ENCODE data around the gene HS3ST4.

HS3ST4 gene

DNA sequence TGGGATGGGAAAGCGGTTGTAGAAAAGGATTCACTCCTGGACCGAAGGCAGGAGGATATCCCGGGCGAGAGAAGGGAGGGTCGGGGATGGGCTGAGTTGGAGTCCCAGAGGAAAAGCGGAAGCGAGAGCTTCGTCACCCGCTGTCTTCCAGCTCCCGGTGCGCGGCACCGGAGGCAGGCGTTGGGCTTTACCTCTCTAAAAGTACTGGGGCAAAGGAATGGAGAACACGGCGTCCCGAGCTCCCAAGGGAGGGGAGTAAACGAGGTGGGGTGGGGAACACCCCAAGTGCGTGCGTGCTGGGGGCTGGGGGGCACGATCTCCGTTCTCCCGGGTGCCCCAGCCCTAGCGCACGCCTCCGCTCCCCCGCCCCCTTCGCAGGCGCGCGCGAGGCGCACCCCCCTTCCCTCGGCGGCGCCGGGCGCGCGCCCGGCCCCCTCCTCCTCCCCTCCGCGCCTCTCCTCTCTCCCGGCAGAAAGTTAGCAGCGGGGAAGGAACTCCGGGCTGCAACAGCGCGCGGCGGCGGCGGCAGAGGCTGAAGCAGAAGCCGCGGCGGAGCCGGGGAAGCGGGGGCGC, at the start of gene HS3ST4:
Gene HS3ST4 (plus strand): TSS at position 441 of the 573 bp plus-strand sequence.
- no peak within 1 kb of the TSS for H3K4me2 ChIP-seq (ENCODE audit: insufficient read depth, low read length)
- H3K36me3 ChIP-seq (ENCODE audit: insufficient read depth, low read length): no peaks in the 10 kb centered on the region
- no peak within 1 kb of the TSS for H3K27ac ChIP-seq (ENCODE audit: low read length)
- no peaks in the 10 kb centered on the region for H3K4me1 ChIP-seq (ENCODE audit: insufficient read depth, low read length)
- H3K4me3 ChIP-seq (ENCODE audit: low read depth in 1 of 2, low read length in 2 of 2): no peak within 1 kb of the TSS
- peaks cover 5% of the 10 kb centered on the region for H3K27me3 ChIP-seq (ENCODE audit: insufficient read depth, low read length, poor library complexity)
- DNase-seq (no peak), ATAC-seq (ENCODE audit: insufficient read depth, low read depth) (no peak)
- H4K20me1 ChIP-seq (ENCODE audit: insufficient read depth, low read length): no peaks in the 10 kb centered on the region
- no peak within 1 kb of the TSS for H3K9ac ChIP-seq (ENCODE audit: low read depth, low read length)
- TF ChIP-seq, protein P1, sequence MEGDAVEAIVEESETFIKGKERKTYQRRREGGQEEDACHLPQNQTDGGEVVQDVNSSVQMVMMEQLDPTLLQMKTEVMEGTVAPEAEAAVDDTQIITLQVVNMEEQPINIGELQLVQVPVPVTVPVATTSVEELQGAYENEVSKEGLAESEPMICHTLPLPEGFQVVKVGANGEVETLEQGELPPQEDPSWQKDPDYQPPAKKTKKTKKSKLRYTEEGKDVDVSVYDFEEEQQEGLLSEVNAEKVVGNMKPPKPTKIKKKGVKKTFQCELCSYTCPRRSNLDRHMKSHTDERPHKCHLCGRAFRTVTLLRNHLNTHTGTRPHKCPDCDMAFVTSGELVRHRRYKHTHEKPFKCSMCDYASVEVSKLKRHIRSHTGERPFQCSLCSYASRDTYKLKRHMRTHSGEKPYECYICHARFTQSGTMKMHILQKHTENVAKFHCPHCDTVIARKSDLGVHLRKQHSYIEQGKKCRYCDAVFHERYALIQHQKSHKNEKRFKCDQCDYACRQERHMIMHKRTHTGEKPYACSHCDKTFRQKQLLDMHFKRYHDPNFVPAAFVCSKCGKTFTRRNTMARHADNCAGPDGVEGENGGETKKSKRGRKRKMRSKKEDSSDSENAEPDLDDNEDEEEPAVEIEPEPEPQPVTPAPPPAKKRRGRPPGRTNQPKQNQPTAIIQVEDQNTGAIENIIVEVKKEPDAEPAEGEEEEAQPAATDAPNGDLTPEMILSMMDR (IDR thresholded peaks at IDR 0.05; ENCODE audit: borderline replicate concordance, extremely low read depth, low read length, poor library complexity, severe bottlenecking): no peak
- TF ChIP-seq EZH2 (IDR thresholded peaks at IDR 0.05; ENCODE audit: borderline replicate concordance, low read depth, low read length, severe bottlenecking): no peak
- H2AFZ ChIP-seq (ENCODE audit: low read depth, low read length): no peak within 1 kb of the TSS
- no peaks in the 10 kb centered on the region for H3K79me2 ChIP-seq (ENCODE audit: insufficient read depth, low read length)
- H3K9me3 ChIP-seq (ENCODE audit: insufficient read depth, low read length, severe bottlenecking): no peaks in the 10 kb centered on the region

DNA sequence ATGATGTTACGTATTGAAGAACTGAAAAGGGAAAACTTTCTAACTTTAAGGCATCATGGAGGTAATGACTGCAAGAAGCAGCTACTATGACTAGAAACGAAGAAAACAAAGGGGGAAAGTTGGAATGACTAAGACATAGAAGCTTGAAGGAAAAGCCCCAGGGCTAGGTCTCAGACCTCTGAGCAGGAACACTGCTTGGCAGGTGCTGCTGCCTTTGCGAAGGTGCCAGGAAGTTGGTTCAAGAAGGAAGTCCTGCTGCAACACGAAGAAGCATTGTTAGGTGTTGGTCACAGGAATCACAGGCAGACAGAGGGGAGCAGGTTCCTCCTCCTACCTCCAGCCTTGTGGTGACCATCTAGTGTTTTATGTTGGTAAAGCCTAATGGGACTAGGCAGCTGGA, 48.1 kb upstream of the HS3ST4 start:
- H3K9me3 ChIP-seq (ENCODE audit: insufficient read depth, low read length, severe bottlenecking): peaks cover 2% of the 10 kb centered on the region
- H3K4me1 ChIP-seq (ENCODE audit: insufficient read depth, low read length): no peaks in the 10 kb centered on the region
- no peaks in the 10 kb centered on the region for H3K36me3 ChIP-seq (ENCODE audit: insufficient read depth, low read length)
- no peak overlapping the region for H3K4me3 ChIP-seq (ENCODE audit: low read depth in 1 of 2, low read length in 2 of 2)
- DNase-seq (no peak), ATAC-seq (ENCODE audit: insufficient read depth, low read depth) (no peak)
- no peaks in the 10 kb centered on the region for H3K27me3 ChIP-seq (ENCODE audit: insufficient read depth, low read length, poor library complexity)
- TF ChIP-seq EZH2 (IDR thresholded peaks at IDR 0.05; ENCODE audit: borderline replicate concordance, low read depth, low read length, severe bottlenecking): no peak
- no peak overlapping the region for H3K27ac ChIP-seq (ENCODE audit: low read length)
- no peak overlapping the region for H2AFZ ChIP-seq (ENCODE audit: low read depth, low read length)
- H4K20me1 ChIP-seq (ENCODE audit: insufficient read depth, low read length): no peaks in the 10 kb centered on the region
- no peak overlapping the region for H3K9ac ChIP-seq (ENCODE audit: low read depth, low read length)
- no peaks in the 10 kb centered on the region for H3K79me2 ChIP-seq (ENCODE audit: insufficient read depth, low read length)
- no peak overlapping the region for H3K4me2 ChIP-seq (ENCODE audit: insufficient read depth, low read length)

DNA sequence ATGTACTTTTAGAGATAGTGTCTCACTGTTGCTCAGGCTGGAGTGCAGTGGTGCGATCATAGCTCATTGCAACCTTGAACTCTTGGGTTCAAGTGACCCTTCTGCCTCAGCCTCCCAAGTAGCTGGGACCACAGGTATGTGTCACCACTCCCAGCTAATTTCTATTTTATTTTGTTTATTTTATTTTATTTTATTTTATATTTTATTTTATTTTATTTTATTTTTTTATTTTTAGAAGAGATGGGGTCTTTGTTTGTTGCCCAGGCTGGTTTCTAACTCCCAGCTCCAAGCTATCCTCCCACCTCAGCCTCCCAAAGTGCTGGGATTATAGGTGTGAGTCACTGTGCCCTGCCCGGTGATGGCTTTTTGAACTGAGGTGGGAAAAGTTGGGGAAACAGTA, 35.1 kb upstream of the HS3ST4 start:
- Histone ChIP-seq H3K27ac (ENCODE audit: low read length) (no peak overlapping the region), H3K4me3 (ENCODE audit: low read depth in 1 of 2, low read length in 2 of 2) (no peak overlapping the region), H3K36me3 (ENCODE audit: insufficient read depth, low read length) (no peaks in the 10 kb centered on the region), H3K4me1 (ENCODE audit: insufficient read depth, low read length) (no peaks in the 10 kb centered on the region), H2AFZ (ENCODE audit: low read depth, low read length) (no peak overlapping the region), H4K20me1 (ENCODE audit: insufficient read depth, low read length) (no peaks in the 10 kb centered on the region), H3K9ac (ENCODE audit: low read depth, low read length) (no peak overlapping the region), H3K4me2 (ENCODE audit: insufficient read depth, low read length) (no peak overlapping the region), H3K9me3 (ENCODE audit: insufficient read depth, low read length, severe bottlenecking) (no peaks in the 10 kb centered on the region), H3K79me2 (ENCODE audit: insufficient read depth, low read length) (no peaks in the 10 kb centered on the region), H3K27me3 (ENCODE audit: insufficient read depth, low read length, poor library complexity) (no peaks in the 10 kb centered on the region)
- DNase-seq (no peak), ATAC-seq (ENCODE audit: insufficient read depth, low read depth) (no peak)
- TF ChIP-seq EZH2 (IDR thresholded peaks at IDR 0.05; ENCODE audit: borderline replicate concordance, low read depth, low read length, severe bottlenecking): no peak
- TF ChIP-seq, protein P1 (IDR thresholded peaks at IDR 0.05; ENCODE audit: borderline replicate concordance, extremely low read depth, low read length, poor library complexity, severe bottlenecking): no peak

DNA sequence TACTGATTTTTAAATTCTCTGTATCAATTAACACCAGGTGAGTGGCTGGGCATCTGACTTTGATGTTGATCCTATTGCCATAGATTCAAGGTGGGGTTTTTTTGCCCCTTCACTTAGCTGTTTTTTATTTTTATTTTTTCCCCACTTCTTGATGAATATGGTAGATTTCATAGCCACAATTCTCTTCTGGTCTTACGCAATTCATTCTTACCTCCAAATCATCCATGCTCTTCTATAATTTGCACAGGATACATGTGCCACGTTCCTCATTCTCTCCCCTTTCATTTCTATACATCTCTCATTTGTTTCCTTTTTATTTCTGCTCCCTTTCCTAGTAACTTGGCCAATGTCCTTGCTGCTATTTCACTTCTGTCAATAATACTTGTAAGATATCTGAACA, 14.9 kb upstream of the HS3ST4 start:
- TF ChIP-seq, protein P1 (IDR thresholded peaks at IDR 0.05; ENCODE audit: borderline replicate concordance, extremely low read depth, low read length, poor library complexity, severe bottlenecking): no peak
- TF ChIP-seq EZH2 (IDR thresholded peaks at IDR 0.05; ENCODE audit: borderline replicate concordance, low read depth, low read length, severe bottlenecking): no peak
- no peak overlapping the region for H3K27ac ChIP-seq (ENCODE audit: low read length)
- no peak for DNase-seq
- no peaks in the 10 kb centered on the region for H3K27me3 ChIP-seq (ENCODE audit: insufficient read depth, low read length, poor library complexity)
- H3K9me3 ChIP-seq (ENCODE audit: insufficient read depth, low read length, severe bottlenecking): no peaks in the 10 kb centered on the region
- no peak for ATAC-seq (ENCODE audit: insufficient read depth, low read depth)
- H3K36me3 ChIP-seq (ENCODE audit: insufficient read depth, low read length): no peaks in the 10 kb centered on the region
- no peak overlapping the region for H3K4me2 ChIP-seq (ENCODE audit: insufficient read depth, low read length)
- no peaks in the 10 kb centered on the region for H3K79me2 ChIP-seq (ENCODE audit: insufficient read depth, low read length)
- no peak overlapping the region for H2AFZ ChIP-seq (ENCODE audit: low read depth, low read length)
- H4K20me1 ChIP-seq (ENCODE audit: insufficient read depth, low read length): no peaks in the 10 kb centered on the region
- H3K4me3 ChIP-seq (ENCODE audit: low read depth in 1 of 2, low read length in 2 of 2): no peak overlapping the region
- no peaks in the 10 kb centered on the region for H3K4me1 ChIP-seq (ENCODE audit: insufficient read depth, low read length)
- no peak overlapping the region for H3K9ac ChIP-seq (ENCODE audit: low read depth, low read length)
